ENCODE data around the gene GFOD1.
A peak's percentile ranks its signal among the peaks of the same experiment; 100 is the strongest.
"Not testable (repeated sequence)": the region's sequence is repeated elsewhere in the genome, so short reads cannot be mapped to it uniquely, and the experiment has no call there.

GFOD1 gene

DNA sequence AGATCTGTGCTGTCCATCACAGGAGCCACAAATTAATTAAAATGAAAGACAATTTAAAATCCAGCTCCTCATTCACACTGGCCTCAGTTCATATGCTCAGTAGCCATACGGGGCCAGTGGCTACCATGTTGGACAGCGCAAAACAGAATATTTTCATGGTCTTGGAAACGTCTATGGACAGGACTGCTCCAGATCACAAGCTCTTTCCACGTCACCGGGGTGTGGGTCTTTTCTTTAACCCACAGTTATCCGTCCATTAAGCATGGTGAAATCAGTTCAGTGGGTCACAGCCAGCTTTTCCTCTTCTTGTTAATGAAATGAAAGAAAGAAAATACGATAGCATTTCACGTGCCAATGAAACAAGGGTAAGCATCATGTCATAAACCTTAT lies 24.1 kb downstream of the GFOD1 start:
- DNase-seq (ENCODE audit: low read depth): no peak

DNA sequence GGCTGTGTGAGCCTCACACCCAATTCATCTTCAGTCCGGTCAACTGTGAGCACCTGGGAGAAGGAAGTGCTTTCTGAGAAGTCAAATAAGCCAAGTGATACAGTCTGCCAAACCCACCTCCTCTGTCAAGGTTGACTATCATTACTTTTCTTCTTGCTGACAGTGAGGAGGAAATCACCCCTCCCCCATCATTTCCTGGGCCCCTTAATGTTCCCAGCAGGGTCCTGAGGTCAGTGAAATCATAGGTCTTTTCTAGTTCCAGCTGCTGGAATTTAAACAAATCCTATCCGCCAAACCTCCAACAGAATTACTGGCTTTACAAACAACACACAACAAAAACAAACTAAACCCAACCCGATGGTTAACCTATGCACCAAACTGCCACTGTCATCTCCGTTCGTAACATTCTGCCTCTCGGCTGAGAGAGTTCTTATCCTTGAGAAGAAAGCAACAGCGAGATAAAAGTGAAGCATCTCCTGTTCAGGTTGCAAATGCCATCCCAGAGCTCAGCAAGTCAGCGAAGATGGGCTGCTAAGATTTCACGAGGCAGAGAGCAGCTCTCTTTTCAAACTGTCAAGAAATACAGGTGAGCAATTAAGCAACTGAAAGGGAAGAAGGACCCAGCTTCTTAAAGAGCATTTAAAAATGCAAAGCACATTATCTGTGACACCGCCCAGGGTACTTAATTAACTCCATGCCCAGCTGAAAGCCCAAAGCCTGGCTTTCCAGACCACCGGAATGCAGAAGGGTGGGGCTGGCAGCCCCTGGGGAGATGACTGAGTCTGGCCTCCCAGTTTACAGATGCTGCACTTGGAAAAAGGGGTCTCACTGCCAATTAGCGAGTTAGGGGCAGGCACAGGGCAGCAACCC lies 24.7 kb downstream of the GFOD1 start:
- DNase-seq (ENCODE audit: low read depth): no peak

DNA sequence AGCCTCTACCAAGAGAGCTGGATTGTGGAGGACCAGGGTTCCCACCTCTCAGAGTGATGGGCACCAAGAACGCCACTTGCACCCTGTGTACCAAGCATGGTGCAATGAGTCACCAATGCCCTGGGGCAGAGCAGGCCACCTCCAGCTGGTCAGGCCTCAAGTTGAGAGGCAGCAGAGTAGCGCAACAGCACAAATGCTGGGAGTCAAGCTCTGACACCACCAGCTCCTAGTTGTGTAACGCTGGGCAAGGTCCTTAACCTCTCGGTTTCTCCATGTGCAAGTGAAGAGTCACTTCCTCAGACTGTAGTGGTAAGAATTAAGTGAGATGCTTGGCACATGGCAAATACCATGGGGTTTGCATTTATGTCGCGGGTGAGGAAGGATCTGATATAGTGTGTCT lies 25.6 kb downstream of the GFOD1 start:
- DNase-seq (ENCODE audit: low read depth): no peak

DNA sequence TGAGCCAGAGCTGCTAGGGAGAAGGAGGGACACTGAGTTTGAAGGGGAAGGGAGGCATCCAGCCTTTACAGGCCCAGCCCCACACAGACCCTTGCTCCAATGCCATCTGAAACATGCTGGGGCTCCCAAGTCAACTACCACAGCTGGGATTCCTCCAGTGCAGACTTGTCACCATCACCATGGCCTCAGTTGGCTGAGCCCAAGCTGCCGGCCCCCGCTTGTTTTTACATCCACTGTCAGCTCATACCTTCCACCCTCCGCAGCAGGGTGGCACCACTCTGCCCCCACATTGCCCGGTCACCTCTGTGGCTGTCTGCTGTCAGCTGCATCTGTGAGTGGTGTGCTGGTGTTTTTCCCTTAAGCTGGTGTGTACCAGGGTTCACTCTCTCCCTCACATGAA lies 26.1 kb downstream of the GFOD1 start:
- DNase-seq (ENCODE audit: low read depth): no peak

DNA sequence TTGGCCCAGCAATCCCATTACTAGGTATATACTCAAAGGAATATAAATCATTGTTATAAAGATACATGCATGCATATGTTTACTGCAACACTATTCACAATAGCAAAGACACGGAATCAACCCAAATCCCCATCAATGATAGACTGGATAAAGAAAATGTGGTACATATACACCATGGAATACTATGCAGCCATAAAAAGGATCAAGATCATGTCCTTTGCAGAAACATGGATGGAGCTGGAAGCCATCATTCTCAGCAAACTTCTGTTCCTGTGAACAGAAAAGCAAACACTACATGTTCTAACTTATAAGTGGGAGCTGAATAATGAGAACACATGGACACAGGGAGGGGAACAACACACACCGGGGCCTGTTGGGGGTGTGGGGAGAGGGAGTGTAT lies 27.1 kb downstream of the GFOD1 start:
- DNase-seq (ENCODE audit: low read depth): not testable (repeated sequence)

DNA sequence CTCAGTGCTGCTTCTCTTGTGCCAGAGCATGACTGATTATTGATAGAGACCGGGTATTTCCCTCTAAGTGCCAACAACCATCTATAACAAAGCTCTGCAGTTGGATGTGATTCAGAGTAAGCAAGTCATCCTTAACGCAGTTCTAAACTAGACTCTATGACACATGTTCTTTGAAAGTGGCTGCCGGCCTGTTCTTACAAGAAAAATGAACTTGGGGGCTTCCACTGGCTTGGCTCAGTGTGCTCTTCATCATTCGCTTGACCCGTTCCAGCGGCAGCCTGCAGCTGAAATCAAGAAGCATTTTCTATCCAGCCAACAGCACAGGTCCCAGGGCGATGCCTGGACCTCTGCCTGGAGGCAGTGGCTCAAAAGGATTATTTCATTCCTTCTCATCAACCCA lies 29.8 kb downstream of the GFOD1 start:
- DNase-seq (ENCODE audit: low read depth): no peak

DNA sequence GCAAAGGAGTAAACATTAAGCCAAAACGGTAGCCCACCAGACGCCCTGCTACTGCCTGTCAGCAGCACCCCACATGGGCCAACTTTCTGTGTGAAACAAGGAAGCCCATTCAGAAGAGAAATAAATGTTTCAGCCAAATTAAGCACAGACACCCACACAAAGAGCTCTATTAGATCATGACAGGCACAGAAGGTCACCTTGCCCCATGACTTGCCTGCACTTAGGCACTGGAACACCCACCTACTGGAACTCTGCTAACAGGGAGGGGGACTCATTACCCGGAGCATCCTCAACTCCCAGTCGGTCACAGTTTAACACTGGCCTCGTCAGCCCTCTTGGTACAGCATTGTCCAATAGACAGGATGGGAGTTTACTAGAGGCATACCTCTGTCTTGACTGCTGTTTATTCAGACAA lies 31.8 kb downstream of the GFOD1 start:
- no peak for DNase-seq (ENCODE audit: low read depth)

DNA sequence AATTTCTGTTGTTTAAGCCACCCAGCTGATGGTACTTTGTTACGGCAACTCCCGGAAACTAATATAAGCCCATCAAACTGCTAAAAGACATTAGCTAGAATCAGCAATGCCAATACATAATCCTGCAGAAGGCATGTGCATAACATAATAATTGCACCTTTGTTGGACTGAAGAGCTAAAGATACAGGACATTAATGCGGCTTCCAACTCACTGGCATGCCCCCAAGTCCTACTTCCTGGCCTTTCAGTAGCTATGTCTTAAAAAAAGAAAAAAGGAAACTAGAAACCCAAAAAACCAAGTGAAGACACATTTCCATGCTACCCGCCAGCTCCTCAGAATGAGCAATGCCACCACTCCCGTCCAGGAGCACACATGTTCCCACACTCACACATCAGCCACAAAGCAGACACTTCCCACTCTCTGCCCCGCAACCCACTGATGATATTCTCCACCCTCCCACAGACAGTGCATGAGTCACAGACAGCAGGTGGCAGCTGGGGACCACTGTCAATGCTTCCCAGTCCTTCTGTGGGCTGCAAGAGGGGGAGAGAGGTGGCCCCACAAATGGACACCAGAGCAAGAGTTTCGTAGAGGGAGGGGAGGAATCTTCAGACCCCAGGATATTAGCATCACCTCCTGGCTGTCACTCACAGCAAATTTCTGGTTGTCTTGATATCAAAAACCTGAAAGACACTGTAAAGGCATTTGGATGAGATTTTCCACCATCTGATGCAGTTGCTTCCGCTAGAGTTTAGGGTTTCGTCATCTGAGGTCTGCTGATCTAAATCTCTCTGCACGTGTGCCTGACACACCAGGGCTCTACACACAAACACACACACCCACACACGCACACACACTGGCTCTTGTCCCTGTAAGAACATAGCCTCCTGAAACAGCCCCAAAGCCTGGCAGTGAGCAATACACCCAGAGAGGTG lies 32.8 kb downstream of the GFOD1 start:
- DNase-seq (ENCODE audit: low read depth): peak; percentile 53

DNA sequence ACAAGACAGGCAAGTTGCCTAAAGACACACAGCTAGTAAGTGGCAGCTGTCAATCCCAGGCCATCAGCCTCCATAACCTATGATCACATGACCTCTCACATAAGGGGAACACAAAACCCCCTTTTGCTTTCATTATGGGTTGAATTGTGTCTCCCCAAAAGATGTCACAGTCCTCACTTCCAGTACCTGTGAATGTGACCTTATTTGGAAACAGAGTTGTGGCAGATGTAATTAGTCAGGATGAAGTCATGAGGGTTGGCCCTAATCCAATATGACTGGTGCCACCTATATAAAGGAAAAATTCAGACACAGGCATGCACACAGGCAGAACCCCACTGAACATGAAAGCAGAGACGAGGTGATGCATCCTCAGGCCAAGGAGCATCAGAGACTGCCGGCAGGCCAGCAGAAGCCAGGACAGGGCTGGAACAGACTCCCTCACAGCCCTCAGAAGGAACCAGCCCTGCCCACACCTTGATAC lies 33.6 kb downstream of the GFOD1 start:
- peak; percentile 2 for DNase-seq (ENCODE audit: low read depth)

DNA sequence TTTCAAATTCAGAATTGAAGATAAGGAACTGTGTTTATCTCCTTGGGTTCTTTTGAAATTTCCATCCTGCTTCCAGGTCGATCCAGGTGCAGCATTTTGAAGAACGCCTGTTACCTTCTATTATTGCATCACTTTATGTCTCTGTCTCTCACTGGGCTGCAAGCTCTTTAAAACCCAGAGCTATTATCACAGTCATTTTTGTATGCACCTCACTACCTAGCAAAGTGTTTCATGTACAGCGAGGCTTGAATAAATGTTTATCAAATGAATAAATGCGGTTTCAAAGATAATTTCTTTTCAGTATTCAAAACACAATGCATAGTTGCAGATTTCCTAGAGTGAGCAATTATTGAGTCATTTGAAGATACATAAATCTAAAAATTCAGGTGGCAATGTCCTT lies 34.2 kb downstream of the GFOD1 start:
- DNase-seq (ENCODE audit: low read depth): no peak

DNA sequence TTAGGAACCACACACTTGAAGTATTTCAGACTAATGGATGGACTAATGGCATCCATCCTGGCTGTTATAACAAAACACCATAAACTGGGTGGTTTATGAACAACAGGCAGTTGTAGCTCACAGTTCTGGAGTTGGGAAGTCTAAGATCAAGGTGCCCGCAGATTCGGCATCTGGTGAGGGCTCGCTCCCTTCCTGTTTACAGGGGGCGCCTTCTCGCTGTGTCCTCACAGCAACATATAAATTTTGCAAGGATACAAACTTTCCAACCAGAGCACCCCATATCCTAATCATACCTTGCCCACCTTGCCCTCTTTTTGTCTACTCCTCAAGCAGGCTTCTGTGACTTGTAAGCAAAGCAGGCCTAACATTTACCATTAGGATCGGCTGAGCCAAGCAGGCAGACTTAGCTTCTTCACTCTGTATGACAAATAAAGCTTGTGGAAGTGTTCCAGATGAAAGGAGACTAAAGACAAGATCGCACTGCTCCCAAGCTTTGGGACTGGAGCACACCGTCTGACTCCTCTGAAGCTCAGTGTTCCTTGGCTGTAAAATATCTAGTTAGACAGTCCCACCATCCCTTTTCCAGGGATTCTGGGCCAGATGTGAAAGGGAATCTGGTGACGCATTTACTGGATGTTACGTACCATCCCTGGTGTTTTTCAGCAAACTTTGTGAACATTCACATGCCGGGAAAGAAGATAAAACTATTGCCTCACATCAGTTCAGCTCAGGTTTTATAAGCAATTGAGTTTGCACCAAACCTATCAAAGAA lies 34.9 kb downstream of the GFOD1 start:
- DNase-seq (ENCODE audit: low read depth): no peak

DNA sequence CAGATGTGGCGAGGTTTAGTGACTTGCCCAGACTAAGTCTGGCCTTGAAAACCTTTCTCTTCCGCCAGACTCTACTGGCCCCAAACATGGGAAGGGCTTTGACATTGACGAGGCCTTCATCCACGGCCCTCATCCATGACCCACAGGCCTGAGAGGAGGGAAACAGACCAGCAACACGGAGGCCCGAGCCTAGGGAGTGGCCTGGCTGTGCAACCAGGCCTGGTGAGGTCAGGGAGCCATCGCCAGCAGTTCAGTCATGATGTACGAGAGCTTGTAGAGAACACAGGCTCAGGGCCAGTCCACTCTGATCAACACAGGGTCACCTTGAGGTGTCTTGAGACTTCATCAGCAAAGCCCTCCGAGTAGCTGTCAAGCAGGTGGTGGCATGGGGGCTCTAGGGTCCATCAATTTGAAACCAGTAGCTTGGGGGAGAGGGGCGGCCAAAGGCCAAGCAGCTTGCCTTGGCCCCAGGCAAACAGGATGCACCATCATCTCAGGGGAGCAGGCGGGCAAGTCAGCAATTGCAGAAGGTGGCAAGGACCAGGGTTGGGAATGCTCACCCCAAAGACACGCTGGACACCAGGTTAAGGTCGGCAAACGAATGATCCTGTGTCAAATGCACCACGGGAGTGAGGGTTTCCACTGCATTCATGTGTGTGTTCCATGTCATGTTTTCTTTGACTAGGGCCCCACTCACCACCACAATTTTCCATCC lies 36.1 kb downstream of the GFOD1 start:
- no peak for DNase-seq (ENCODE audit: low read depth)

DNA sequence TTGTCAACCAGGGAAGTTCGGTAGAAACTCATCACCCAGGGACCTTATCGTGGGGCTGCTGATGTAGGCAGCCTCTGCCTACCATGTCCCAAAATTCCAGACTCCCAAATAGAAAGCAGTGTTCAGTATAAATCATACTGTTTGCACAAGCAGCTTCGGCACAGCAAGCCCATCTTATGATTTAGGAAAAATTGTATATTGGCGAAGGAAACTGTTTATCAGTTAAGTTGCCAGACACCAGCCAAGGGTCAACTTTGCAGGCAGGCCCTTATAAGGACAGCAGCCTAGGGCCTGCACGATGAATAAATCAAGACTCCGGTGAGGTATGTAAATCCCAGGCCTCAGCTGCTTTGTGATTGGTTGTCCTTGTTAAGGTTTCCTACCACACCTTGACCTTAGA lies 36.8 kb downstream of the GFOD1 start:
- no peak for DNase-seq (ENCODE audit: low read depth)

DNA sequence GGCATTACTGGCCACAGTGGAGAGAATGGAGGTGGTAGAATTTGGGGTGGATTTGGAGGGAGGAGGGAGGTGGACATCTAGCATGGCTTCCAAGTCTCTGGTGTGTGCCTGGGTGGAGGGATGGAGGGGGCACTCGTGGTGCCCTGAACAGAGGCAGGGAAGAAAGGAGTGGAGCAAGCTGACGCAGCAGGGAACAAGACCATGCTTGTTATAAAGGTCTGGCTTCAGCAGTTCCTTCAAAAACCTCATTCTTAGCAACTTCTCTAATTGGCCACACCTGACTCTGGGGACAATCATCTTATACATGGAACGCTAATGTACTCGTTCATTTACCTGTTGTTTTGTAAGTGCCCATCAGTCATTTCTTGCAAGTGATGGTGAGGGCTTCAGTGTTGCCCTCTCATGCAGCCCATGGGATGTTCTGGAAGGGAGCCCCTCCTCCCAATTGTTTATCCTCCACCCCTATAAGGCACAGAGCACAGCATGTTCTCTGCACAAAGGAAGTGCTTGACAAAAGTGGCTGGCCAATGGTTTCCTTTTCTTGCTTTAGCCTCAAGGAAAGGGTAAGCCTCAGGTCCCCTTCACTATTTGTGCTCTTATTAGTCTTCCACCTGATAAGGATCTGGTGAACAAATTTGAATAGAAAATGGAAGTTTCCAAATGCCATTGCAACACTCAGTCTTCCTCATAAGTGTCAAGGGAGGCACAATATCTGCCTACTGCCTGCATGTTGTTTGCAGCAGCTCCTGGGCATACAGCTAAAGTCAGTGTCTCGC lies 39.3 kb downstream of the GFOD1 start:
- DNase-seq (ENCODE audit: low read depth): no peak

DNA sequence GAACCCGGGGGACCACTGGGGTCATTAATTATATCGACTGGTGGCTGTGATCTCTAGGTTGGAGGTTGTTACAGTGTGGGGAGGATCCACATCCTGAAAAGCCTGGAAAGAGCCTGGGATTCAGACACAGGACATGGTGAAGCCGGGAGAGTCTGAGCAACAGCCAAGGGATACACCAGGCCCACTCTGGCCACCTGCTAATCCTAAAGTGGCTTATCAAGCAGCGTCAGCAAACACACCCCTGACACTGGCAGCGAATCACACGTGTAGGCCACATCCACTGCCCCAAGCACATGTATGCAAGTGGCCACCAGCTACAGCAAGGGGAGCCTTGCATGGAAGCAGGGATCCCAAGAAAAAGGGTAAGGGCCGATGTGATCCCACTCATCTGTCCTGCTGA lies 41.0 kb downstream of the GFOD1 start:
- DNase-seq (ENCODE audit: low read depth): no peak

DNA sequence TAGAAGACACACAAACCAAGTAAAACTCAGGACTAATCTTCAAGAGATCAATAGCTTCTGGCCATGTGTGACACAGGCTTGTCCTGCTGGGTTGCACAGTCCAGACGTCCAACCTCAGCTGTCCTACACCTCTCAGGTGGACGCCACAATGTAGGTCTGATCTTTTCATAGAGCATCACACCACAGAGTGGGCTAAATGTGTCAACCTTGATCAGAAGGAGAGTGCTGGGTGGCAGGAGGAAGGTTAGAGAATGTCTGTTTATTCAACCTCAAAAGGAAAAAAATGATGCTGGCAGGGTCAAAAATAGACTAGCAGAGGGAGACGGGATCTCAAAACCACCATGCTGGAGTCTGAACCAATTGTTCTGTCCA lies 41.7 kb downstream of the GFOD1 start:
- no peak for DNase-seq (ENCODE audit: low read depth)

DNA sequence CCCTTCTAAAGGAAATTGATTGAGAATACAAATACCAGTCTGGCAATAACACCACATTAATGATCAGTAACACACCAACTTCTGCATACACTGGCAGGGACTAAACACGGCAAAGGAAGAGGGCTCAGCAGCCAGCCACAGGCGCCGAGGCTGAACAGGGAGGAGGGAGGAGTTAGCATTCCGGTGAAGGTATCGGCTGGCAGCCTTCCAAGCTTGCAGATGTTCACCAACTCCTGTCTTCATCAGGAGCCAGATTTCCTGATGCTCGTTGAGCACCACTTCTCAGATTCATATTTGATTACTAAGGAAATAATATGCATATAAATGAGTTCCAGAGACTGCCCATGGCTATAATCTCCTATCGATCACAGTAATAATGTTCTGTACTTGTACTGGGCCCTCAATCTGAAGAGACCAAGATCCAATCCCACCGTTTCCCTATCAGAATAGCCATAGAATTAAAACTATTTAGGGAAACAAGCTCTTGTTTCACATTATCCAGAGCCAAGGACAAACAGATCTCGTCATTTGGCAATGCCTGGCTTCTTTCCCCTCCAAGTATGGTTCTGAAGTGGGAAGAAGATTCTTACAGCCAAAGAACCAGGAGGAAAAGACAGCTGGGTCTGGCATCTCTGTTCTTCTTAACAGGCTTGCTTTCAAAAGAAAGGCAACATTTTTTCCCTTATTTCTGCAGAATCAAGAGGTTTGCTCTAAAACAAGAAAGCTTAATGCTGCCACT lies 42.2 kb downstream of the GFOD1 start:
- DNase-seq (ENCODE audit: low read depth): no peak

DNA sequence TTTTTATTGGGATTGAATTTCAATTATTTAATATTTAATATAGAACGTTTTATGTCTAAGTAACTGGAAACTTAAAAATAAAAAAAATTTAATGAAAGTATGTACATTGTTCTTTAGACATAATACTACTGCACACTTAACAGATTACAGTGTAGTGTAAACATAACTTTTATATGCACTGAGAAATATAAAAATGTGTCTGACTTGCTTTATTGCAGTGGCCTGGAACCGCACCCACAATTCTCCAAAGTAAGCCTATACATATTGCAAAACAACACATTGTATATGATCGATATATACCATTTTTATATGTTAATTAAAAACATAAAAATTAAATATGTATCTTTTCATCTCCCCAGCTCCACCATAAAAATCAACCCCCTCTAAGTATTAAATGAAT lies 42.8 kb downstream of the GFOD1 start:
- DNase-seq (ENCODE audit: low read depth): no peak

DNA sequence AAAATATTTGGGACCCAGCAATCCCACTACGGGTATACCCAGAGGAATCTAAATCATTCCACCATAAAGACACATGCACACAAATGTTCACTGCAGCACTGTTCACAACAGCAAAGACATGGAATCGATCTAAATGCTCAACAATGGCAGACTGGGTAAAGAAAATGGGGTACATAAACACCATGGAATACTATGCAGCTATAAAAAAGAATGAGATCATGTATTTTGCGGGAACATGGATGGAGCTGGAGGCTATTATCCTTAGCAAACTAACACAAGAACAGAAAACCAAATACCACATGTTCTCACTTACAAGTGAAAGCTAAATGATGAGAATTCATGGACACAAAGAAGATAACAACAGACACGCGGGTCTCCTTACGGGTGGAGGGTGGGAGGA lies 43.4 kb downstream of the GFOD1 start:
- not testable (repeated sequence) for DNase-seq (ENCODE audit: low read depth)

DNA sequence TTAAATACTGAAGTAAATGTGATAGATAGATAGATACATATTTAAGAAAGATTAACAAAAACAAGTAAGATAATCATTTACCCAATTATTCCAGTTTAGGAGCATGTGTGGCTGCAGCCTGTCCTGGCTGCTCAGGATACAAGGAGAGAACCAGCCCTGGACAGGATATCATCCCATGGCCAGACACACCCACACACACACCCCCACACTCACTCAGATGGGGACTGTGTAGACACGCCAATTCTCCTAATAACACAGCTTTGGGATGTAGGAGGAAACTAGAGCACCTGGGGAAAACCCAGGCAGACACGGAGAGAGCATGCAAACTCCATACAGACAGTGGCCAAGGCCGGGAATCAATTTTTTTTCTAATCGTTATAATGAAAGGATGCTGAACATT lies 45.6 kb downstream of the GFOD1 start:
- DNase-seq (ENCODE audit: low read depth): no peak

Measured in T-helper 22 cell (primary cell).